ENCODE results near the gene ARID1B. TPM values are rescaled to one million over a fixed set of nuclear protein-coding genes. Genes with fewer than 3 reads are reported as not detected.

The ARID1B gene
- total RNA-seq, 1 donor from 2014 or later = 43.4 TPM

DNA sequence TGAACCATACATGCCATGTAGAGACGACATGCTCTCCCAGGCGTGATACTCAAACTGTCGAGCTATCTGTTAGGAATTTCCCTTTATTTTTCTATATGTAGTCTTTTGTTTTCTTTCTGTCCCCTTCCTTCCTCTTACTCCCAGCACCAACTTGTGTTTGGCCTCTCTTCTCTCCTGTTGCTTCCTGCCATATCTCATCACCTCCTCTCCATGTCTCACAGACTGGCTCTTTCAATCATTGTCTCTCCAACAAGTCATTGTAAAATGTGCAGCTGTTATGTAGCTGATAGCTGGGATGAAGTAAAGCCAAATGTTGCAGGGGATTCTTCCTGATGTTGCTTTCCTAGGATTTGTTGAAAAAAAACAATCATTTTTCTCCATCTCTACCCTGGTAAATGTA is 311.7 kb downstream of the ARID1B start:
- Histone ChIP-seq H3K36me3 (peaks cover 14% of the 10 kb centered on the region), H3K4me1 (peaks cover 62% of the 10 kb centered on the region), H3K4me3 (no peak overlapping the region), H3K9me3 (replicated peaks) (no peaks in the 10 kb centered on the region), H3K27me3 (ENCODE audit: low read depth) (no peaks in the 10 kb centered on the region), H3K27ac (replicated peaks) (no peak overlapping the region)
- TF ChIP-seq, protein P1, sequence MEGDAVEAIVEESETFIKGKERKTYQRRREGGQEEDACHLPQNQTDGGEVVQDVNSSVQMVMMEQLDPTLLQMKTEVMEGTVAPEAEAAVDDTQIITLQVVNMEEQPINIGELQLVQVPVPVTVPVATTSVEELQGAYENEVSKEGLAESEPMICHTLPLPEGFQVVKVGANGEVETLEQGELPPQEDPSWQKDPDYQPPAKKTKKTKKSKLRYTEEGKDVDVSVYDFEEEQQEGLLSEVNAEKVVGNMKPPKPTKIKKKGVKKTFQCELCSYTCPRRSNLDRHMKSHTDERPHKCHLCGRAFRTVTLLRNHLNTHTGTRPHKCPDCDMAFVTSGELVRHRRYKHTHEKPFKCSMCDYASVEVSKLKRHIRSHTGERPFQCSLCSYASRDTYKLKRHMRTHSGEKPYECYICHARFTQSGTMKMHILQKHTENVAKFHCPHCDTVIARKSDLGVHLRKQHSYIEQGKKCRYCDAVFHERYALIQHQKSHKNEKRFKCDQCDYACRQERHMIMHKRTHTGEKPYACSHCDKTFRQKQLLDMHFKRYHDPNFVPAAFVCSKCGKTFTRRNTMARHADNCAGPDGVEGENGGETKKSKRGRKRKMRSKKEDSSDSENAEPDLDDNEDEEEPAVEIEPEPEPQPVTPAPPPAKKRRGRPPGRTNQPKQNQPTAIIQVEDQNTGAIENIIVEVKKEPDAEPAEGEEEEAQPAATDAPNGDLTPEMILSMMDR (IDR thresholded peaks at IDR 0.05; ENCODE audit: borderline replicate concordance) = no peak
- no peak for DNase-seq
- intact Hi-C loops (cut with micrococcal nuclease) = no loop called here

DNA sequence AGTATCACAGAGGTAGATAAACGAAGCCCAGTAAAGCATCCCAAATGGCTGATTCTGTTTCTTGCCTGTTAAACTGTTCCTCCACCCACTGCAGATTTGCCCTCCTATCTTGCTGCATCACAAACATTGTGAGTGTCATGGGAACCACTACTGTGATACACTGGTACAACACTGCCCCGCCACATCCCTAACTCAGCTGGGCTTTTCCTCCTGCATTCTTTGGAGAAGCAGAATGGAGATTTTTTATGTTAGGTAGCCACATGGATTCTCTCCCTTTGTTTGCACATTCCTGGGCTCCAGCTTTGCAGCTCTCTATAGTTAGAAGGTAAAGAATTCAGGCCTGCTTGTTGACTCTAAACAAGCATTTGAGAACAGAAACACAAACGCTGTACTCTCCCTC is 312.1 kb downstream of the ARID1B start:
- peaks cover 14% of the 10 kb centered on the region for H3K36me3 ChIP-seq
- H3K27me3 ChIP-seq (ENCODE audit: low read depth) = no peaks in the 10 kb centered on the region
- no peak overlapping the region for H3K27ac ChIP-seq (replicated peaks)
- DNase-seq = no peak
- intact Hi-C loops (cut with micrococcal nuclease) = no loop called here
- H3K9me3 ChIP-seq (replicated peaks) = no peaks in the 10 kb centered on the region
- peaks cover 66% of the 10 kb centered on the region for H3K4me1 ChIP-seq
- H3K4me3 ChIP-seq = no peak overlapping the region
- TF ChIP-seq, protein P1 (IDR thresholded peaks at IDR 0.05; ENCODE audit: borderline replicate concordance) = no peak

DNA sequence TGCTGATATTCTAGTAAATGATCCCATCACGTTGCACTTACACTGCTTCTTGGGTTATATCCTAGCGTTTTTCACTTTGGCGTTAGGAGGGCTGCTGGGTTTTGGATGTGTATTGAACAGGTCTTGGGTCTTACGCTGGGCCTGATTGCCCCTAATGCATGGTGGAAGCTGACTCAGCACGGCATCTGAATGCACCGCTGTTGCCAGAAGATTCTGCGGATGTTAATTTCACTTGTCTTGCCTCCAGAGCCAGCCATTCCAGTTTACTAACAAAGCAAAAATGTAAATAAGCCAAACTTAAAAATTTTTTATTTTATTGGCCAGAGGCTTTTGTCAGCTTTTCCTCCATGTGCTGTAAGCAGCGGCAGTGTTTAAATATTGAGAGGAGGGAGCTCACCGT is 312.7 kb downstream of the ARID1B start:
- H3K27me3 ChIP-seq (ENCODE audit: low read depth) = no peaks in the 10 kb centered on the region
- TF ChIP-seq, protein P1 (IDR thresholded peaks at IDR 0.05; ENCODE audit: borderline replicate concordance) = no peak
- H3K27ac ChIP-seq (replicated peaks) = no peak overlapping the region
- H3K4me3 ChIP-seq = no peak overlapping the region
- intact Hi-C loops (cut with micrococcal nuclease) = no loop called here
- peaks cover 66% of the 10 kb centered on the region for H3K4me1 ChIP-seq
- no peaks in the 10 kb centered on the region for H3K9me3 ChIP-seq (replicated peaks)
- DNase-seq = no peak
- peaks cover 11% of the 10 kb centered on the region for H3K36me3 ChIP-seq

DNA sequence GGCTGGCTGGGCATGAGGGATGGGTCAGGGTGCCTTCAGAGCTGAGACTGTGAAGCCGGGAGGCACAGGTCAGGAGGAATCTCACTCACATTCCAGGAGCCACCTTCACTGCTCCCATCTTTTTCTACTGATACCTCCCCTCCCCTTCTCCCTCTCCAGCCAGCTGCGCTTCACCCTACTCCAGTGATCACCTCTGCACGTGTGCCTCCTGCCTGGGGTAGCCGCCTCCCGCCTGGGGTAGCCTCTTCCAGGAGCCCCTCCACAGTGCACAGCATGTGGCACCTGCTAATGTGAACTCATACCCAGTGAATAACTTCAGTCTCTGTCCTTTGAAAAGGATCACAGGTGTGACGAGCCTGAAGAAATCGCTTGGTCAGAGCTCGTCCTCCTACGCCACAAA is 313.6 kb downstream of the ARID1B start:
- H3K4me1 ChIP-seq = peaks cover 66% of the 10 kb centered on the region
- no peak overlapping the region for H3K4me3 ChIP-seq
- H3K36me3 ChIP-seq = peaks cover 2% of the 10 kb centered on the region
- intact Hi-C loops (cut with micrococcal nuclease) = no loop called here
- H3K27ac ChIP-seq (replicated peaks) = no peak overlapping the region
- TF ChIP-seq, protein P1 (IDR thresholded peaks at IDR 0.05; ENCODE audit: borderline replicate concordance) = no peak
- no peaks in the 10 kb centered on the region for H3K27me3 ChIP-seq (ENCODE audit: low read depth)
- no peaks in the 10 kb centered on the region for H3K9me3 ChIP-seq (replicated peaks)
- DNase-seq = no peak

DNA sequence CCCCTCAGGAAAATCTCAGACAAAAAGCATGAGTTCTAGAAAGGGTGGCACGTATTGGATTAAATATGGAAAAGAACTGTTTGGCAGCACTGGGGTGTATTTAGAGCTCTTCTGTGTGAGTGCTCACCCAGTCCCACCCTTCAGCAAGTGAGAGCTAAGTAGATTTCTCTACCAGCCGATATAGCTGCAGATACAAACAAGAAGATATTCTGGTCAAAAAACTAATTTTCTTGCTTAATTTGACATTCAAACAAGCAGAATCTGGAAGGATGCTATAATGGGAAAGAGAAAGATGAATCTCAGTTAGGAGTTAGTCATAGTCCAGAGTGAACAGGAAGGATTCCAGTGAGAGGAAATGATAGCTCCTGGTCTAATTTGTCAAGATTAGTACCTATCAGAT is 314.1 kb downstream of the ARID1B start:
- TF ChIP-seq, protein P1 (IDR thresholded peaks at IDR 0.05; ENCODE audit: borderline replicate concordance) = no peak
- intact Hi-C loops (cut with micrococcal nuclease) = no loop called here
- Histone ChIP-seq H3K36me3 (no peaks in the 10 kb centered on the region), H3K27ac (replicated peaks) (no peak overlapping the region), H3K9me3 (replicated peaks) (no peaks in the 10 kb centered on the region), H3K4me1 (peaks cover 70% of the 10 kb centered on the region), H3K27me3 (ENCODE audit: low read depth) (no peaks in the 10 kb centered on the region), H3K4me3 (no peak overlapping the region)
- DNase-seq = no peak
